Esophagus squamous epithelium (tissue), 5 donors: Measurements from ENCODE around the gene NFKBIE. TPM values are rescaled to one million over a fixed set of nuclear protein-coding genes. Genes with fewer than 3 reads are reported as not detected.
"Not testable (repeated sequence)": the region's sequence is repeated elsewhere in the genome, so short reads cannot be mapped to it uniquely, and the experiment has no call there.

Source experiments
- DNase-seq: peaks from one replicate; lab custom pipeline; 2025; lab: John Stamatoyannopoulos, UW
- H3K27ac ChIP-seq, 4 donors: fragments of 200-600 bp; sonication (generic); one replicate each; pipeline ENCODE4 v1.5.1; 2016 to 2019; ENCODE audit warnings: mild to moderate bottlenecking in 1 of 4
- H3K27me3 ChIP-seq, 4 donors: fragments of 200-600 bp; sonication (generic); 1 replicate in 3 of 4; 2 replicates in 1 of 4; pipeline versions ENCODE4 v1.5.1 to v1.6.0; 2017 to 2021; ENCODE audit warnings: antibody characterized with exemption in 1 of 4
- H3K36me3 ChIP-seq, 3 donors: fragments of 200-600 bp; sonication (generic); one replicate each; pipeline ENCODE4 v1.5.1; 2016 to 2019
- H3K4me1 ChIP-seq, 3 donors: fragments of 200-600 bp; sonication (generic); one replicate each; pipeline ENCODE4 v1.5.1; 2017 to 2019
- H3K4me3 ChIP-seq, 4 donors: fragments of 200-600 bp; sonication (generic); 1 replicate in 3 of 4; 2 replicates in 1 of 4; pipeline ENCODE4 v1.5.1; 2016 to 2019; ENCODE audit warnings: mild to moderate bottlenecking in 2 of 4, moderate library complexity in 1 of 4
- H3K9me3 ChIP-seq, 3 donors: fragments of 200-600 bp; sonication (generic); one replicate each; pipeline ENCODE4 v1.5.1; 2016 to 2019
- POLR2A ChIP-seq, 4 donors: fragments of 450-650 bp; IDR thresholded peaks; one replicate each; pipeline ENCODE4 v1.6.1; 2017; ENCODE audit warnings: antibody characterized with exemption in 4 of 4, mild to moderate bottlenecking in 4 of 4, moderate library complexity in 3 of 4
- WGBS, 2 donors: methylation state at CpG; one replicate each; pipeline ENCODE4 v1.1.5; 2018; 5-methylcytosine and 5-hydroxymethylcytosine counted together
- intact Hi-C: fragments of 100-400 bp; cut with DNase I; formaldehyde crosslinking; loops from one replicate; pipeline ENCODE4 v1.15.0; 2022
- total RNA-seq, 4 donors: library from RNA; depleted of rRNA; stranded (reverse); fragments of >200 nt; gene quantifications; one replicate each; pipeline ENCODE4 v1.1.0, GENCODE V29; 2016
- TF ChIP-seq, protein P1 (sequence below), 6 experiments: fragments of 450-650 bp in 4 of 6; fragments of 200-600 bp in 2 of 6; sonication (generic) in 2 of 6; IDR thresholded peaks; one replicate each; pipeline ENCODE4 v1.5.1; 2016 to 2019; ENCODE audit warnings: antibody characterized with exemption in 6 of 6, mild to moderate bottlenecking in 4 of 6, moderate library complexity in 4 of 6
- donor health status: DM: yes; HTN: yes; CAD: no.

NFKBIE gene
- total RNA-seq, 4 donors from 2014 or later: 8.6 to 11.2 (median 10.2) TPM

DNA sequence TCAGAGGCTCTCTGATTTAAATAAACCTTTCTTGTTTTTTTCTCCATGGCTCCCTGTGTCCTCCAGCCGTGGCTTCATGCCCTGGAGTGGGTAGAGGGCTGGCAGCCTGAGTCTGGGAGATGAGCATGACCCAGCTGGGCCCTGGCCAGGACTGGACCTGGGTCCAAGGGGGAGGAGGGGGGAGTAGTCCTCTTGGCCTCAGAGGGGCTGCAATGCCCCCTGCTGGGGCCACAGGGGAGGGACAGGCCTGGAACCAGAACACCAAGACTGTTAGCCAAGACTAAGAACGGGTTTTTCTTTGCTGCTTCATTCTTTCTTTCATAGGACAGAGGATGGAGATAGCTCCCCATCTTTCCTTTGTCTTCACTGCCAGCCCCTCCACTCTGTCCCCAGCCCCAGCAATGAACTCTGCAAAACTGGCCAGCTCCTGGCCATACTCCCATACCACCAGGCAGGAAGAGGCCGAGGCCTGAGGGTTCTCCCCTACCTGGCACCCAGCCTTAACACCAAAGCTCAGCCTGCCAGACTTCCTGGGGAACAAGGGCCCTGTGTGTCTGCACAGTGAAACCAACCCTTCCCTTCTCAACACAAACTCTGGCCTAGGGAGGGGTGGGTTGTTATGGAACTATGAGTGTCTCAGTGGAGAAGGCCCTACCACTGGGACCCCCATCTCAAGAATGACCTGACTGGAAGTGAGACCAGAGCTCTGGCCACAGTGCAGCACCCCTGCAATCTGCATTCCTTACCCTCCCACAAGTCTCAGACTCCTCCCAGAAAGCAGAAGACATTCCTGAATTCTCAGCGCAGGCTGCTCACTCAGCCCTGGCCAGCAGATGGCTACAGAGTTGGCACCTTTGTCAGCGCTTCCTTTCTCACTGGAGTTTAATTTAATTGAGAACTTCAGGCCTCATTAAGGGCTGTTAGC lies 31.0 kb downstream of the NFKBIE start:
- intact Hi-C loops: loop anchor here (5.0 kb wide), 1 partner anchor 62 kb away; no protein-coding TSS in a partner anchor
- Histone ChIP-seq H3K4me1 (peaks cover 6 to 56% (median 42%) of the 10 kb centered on the region in 3 donors), H3K36me3 (peaks cover 0 to 43% (median 8%) of the 10 kb centered on the region in 3 donors), H3K27ac (peak overlapping the region; percentile 45 to 93 (median 74)), H3K9me3 (no peaks in the 10 kb centered on the region), H3K27me3 (no peaks in the 10 kb centered on the region), H3K4me3 (no peak overlapping the region)
- WGBS, 2 donors: 27 to 43% methylated on average over 3 to 4 of the region's 5 CpGs
- DNase-seq: no peak
- TF ChIP-seq, protein P1, sequence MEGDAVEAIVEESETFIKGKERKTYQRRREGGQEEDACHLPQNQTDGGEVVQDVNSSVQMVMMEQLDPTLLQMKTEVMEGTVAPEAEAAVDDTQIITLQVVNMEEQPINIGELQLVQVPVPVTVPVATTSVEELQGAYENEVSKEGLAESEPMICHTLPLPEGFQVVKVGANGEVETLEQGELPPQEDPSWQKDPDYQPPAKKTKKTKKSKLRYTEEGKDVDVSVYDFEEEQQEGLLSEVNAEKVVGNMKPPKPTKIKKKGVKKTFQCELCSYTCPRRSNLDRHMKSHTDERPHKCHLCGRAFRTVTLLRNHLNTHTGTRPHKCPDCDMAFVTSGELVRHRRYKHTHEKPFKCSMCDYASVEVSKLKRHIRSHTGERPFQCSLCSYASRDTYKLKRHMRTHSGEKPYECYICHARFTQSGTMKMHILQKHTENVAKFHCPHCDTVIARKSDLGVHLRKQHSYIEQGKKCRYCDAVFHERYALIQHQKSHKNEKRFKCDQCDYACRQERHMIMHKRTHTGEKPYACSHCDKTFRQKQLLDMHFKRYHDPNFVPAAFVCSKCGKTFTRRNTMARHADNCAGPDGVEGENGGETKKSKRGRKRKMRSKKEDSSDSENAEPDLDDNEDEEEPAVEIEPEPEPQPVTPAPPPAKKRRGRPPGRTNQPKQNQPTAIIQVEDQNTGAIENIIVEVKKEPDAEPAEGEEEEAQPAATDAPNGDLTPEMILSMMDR (IDR thresholded peaks at IDR 0.05): peak; percentile 31 to 74 (median 55)
- no peak for TF ChIP-seq POLR2A (IDR thresholded peaks at IDR 0.05)

DNA sequence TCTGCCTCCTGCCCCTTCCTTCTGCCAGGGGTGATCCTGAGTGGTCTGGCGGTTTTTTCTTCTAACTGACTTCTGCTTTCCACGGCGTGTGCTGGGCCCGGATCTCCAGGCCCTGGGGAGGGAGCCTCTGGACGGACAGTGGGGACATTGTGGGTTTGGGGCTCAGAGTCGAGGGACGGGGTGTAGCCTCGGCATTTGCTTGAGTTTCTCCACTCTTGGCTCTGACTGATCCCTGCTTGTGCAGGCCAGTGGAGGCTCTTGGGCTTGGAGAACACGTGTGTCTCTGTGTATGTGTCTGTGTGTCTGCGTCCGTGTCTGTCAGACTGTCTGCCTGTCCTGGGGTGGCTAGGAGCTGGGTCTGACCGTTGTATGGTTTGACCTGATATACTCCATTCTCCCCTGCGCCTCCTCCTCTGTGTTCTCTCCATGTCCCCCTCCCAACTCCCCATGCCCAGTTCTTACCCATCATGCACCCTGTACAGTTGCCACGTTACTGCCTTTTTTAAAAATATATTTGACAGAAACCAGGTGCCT lies 31.7 kb downstream of the NFKBIE start:
- no peak for TF ChIP-seq POLR2A (IDR thresholded peaks at IDR 0.05)
- TF ChIP-seq, protein P1 (IDR thresholded peaks at IDR 0.05): no peak
- H3K27ac ChIP-seq: peak overlapping the region; percentile 30 to 93 (median 74)
- H3K36me3 ChIP-seq: peaks cover 0 to 48% (median 8%) of the 10 kb centered on the region in 3 donors
- H3K4me1 ChIP-seq: peaks cover 6 to 55% (median 42%) of the 10 kb centered on the region in 3 donors
- H3K4me3 ChIP-seq: no peak overlapping the region
- intact Hi-C loops: no loop called here
- no peaks in the 10 kb centered on the region for H3K9me3 ChIP-seq
- 78 to 84% methylated on average over 10 to 14 of the region's 14 CpGs for WGBS, 2 donors
- DNase-seq: no peak
- no peaks in the 10 kb centered on the region for H3K27me3 ChIP-seq

DNA sequence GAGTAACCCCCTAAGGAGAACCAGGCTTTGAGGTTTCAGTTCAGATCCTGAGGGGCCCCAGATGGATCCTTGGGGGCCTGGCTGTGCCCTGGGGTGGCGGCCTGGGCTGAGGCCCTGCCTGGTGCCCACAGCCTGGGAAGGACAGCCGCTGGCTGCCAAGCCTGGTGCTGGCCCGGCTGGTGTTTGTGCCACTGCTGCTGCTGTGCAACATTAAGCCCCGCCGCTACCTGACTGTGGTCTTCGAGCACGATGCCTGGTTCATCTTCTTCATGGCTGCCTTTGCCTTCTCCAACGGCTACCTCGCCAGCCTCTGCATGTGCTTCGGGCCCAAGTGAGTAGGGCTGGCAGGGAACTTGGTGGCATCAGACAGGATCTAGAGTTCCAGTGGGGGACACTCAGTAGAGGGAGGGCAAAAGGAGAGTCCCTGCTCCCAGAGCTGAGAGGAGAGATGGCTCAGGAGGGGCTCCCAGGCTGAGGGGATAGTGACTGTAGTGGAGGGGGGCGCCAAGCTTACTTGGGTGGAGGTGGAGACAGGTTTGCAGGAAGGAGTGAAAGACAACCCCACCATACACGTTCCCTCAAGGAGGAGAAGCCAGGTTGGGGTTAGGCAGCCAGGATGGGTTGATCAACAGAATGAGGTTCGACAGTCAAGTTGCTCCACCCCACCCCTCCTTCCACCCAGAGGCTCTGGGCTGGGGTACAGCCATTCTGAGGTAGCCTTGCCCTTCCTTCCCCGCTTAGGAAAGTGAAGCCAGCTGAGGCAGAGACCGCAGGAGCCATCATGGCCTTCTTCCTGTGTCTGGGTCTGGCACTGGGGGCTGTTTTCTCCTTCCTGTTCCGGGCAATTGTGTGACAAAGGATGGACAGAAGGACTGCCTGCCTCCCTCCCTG lies 32.4 kb downstream of the NFKBIE start:
- peaks cover 0 to 48% (median 8%) of the 10 kb centered on the region in 3 donors for H3K36me3 ChIP-seq

DNA sequence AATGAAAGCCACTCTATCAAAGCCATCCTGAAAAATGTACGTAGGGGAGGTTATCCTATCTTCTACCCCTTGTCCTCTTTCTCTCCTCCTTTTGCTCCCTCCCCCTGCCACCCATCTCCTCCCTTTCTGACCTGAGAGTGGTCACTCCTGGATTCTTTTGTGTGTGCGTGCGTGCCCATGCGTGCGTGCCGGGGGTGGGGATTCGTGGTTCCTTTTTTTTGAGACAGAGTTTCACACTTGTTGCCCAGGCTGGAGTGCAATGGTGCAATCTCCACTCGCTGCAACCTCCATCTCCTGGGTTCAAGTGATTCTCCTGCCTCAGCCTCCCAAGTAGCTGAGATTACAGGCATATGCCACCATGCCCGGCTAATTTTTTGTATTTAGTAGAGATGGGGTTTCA lies 33.9 kb downstream of the NFKBIE start:
- H3K27ac ChIP-seq, DNase-seq, H3K27me3 ChIP-seq, H3K4me3 ChIP-seq, intact Hi-C loops, H3K9me3 ChIP-seq: not testable (repeated sequence)
- 80 to 82% methylated on average over 9 of the region's 9 CpGs for WGBS, 2 donors
- peaks cover 10 to 49% (median 43%) of the 10 kb centered on the region in 3 donors for H3K4me1 ChIP-seq
- H3K36me3 ChIP-seq: peaks cover 3 to 48% (median 8%) of the 10 kb centered on the region in 3 donors

More for the DNA sequence above, 32.4 kb downstream of the NFKBIE start:
- Histone ChIP-seq H3K27me3 (no peaks in the 10 kb centered on the region), H3K4me3 (no peak overlapping the region), H3K27ac (peak overlapping the region; percentile 30 to 93 (median 74)), H3K9me3 (no peaks in the 10 kb centered on the region), H3K4me1 (peaks cover 6 to 49% (median 37%) of the 10 kb centered on the region in 3 donors)
- TF ChIP-seq, protein P1 (IDR thresholded peaks at IDR 0.05): no peak
- no peak for TF ChIP-seq POLR2A (IDR thresholded peaks at IDR 0.05)
- no peak for DNase-seq
- 76 to 89% methylated on average over 4 to 13 of the region's 16 CpGs for WGBS, 2 donors
- intact Hi-C loops: no loop called here

DNA sequence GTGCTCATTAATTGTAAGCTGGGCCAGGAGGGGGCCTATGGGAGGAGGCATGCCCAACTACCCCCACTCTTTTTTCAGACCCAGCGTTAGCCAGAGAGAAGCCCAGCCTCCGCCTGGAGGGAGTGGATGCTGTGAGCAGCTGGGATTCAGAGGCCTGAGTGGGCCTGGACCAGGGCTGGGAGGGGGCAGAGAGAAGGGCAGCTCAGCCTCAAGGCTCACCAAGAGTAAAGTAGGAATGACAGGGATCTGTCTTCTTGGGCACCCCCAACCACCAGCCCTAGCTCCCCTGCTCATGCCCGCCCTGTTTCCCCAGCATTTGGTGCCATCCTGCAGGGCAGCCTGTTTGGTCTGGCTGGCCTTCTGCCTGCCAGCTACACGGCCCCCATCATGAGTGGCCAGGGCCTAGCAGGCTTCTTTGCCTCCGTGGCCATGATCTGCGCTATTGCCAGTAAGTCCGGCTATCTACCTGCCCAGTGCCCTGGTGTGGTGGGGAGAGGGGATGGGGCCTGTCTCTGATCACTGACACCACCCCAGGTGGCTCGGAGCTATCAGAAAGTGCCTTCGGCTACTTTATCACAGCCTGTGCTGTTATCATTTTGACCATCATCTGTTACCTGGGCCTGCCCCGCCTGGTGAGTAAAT lies 35.2 kb downstream of the NFKBIE start:
- no peaks in the 10 kb centered on the region for H3K9me3 ChIP-seq
- no peaks in the 10 kb centered on the region for H3K27me3 ChIP-seq
- H3K36me3 ChIP-seq: peaks cover 3 to 48% (median 8%) of the 10 kb centered on the region in 3 donors
- no peak for DNase-seq
- TF ChIP-seq, protein P1 (IDR thresholded peaks at IDR 0.05): no peak
- no peak for TF ChIP-seq POLR2A (IDR thresholded peaks at IDR 0.05)
- 95 to 100% methylated on average over 4 to 7 of the region's 10 CpGs for WGBS, 2 donors
- H3K27ac ChIP-seq: no peak overlapping the region
- intact Hi-C loops: no loop called here
- H3K4me3 ChIP-seq: no peak overlapping the region
- H3K4me1 ChIP-seq: peaks cover 16 to 54% (median 50%) of the 10 kb centered on the region in 3 donors
